Measurements from ENCODE around the gene FAM174C. TPM values are rescaled to one million over a fixed set of nuclear protein-coding genes. Genes with fewer than 3 reads are reported as not detected.

The FAM174C gene
- total and polyA plus RNA-seq, 8 donors: 6.2 to 240 (median 78.1) TPM

DNA sequence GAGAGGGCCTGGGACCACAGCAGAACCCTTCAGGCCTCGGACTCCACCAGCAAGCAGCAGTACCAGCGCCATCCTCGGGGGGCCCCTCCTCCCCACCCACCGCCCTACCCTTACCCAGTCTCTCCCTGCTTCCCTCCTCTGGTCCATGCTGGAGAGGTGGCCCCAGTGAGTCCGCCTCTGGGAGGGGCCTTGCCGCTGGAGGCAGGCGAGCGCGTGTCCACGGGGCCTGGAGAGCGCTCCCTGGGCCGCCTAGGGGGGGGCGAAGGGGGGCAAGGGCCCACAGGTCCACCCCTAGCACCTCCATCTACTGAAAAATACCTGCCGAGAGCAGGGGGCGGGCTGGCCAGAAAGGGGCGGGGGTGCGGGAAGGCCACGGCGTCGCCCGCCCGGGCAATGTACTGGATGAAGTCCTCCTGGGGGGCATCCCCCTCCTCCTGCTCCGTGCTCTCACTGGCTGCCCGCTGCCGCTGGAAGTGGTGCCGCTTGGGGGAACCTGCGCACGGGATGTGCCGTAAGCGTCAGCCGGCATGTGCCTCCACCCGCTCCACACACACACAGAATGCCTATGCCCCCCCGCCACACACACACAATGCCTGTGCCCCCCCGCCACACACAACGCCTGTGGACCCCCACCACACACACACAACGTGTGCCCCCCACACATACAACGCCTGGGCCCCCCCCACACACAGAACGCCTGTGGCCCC, 44.4 kb upstream of the FAM174C start:
- peaks cover 15 to 32% (median 25%) of the 10 kb centered on the region in 4 donors for H3K36me3 ChIP-seq
- no peak overlapping the region for H3K4me3 ChIP-seq
- H3K27ac ChIP-seq: peak overlapping the region in 2 of 5 donors; percentile 0 to 66
- 66 to 76% (median 67%) methylated on average over 17 to 38 of the region's 38 CpGs for WGBS, 5 donors
- no peaks in the 10 kb centered on the region for H3K9me3 ChIP-seq
- intact Hi-C loops (cut with DNase I; ENCODE audit: low total_unique reads): no loop called here
- peaks cover 30 to 60% (median 48%) of the 10 kb centered on the region in 4 donors for H3K4me1 ChIP-seq
- TF ChIP-seq POLR2A (IDR thresholded peaks at IDR 0.05): no peak
- TF ChIP-seq EP300 (IDR thresholded peaks at IDR 0.05): no peak
- TF ChIP-seq POLR2AphosphoS5 (IDR thresholded peaks at IDR 0.05): no peak
- no peak for TF ChIP-seq CTCF (IDR thresholded peaks at IDR 0.05)
- peak in 1 of 2 donors; percentile 69 for DNase-seq
- H3K27me3 ChIP-seq: peaks cover 0 to 8% (median 0%) of the 10 kb centered on the region in 3 donors

DNA sequence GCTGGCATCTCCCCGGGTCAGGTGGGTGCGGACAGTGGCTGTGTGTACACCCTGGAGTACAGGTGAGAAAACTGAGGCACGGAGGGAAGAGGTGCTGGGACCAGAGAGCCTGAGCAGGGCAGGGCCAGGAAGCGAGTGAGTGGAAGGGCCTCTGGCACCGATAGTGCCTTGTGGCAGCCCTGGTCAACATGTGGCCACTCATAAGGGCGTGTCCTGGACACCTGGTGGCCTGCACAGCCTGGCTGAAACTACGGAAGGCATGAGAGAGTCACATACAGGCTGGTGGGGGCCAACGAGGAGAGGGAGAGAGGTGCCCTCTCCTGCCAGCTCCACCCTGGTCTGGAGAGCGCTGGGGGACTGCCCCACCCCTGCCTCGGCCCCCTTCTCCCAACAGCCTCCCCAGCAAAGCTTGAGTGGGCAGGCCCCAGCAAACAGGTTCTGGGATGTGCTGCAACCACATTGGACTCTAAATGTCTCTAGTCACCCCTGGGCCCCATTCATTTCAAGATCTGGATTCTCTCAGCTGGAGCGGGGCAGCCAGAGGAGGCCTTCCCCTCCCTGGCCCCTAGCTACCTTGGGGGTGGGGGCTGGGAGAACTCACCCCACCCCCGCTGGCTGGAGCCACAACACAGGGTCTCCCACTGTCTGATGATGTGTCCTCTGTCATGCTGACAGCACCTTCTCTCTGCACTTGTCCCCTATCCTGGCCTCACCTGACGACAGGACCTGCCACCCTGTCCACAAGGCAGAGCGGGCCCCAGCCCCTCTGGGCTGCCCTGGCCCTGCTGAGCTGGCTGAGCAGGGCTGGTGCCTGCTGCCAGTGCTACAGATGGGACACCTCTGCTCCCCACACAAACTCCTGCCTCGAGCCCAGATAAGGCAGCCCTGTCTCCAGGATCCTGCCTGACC, 43.3 kb upstream of the FAM174C start:
- intact Hi-C loops (cut with DNase I; ENCODE audit: low total_unique reads): no loop called here
- Histone ChIP-seq H3K9me3 (no peaks in the 10 kb centered on the region), H3K4me1 (peaks cover 38 to 66% (median 57%) of the 10 kb centered on the region in 4 donors), H3K4me3 (no peak overlapping the region), H3K27me3 (peaks cover 0 to 19% (median 5%) of the 10 kb centered on the region in 3 donors), H3K36me3 (peaks cover 6 to 21% (median 15%) of the 10 kb centered on the region in 4 donors), H3K27ac (peak overlapping the region; percentile 16 to 74 (median 59))
- DNase-seq: peak; percentile 65 to 79
- 42 to 58% (median 52%) methylated on average over 13 to 15 of the region's 15 CpGs for whole genome bisulfite sequencing, 5 donors
- TF ChIP-seq POLR2AphosphoS5 (IDR thresholded peaks at IDR 0.05): peak in 2 of 3 donors; percentile 24 to 63
- no peak for TF ChIP-seq CTCF (IDR thresholded peaks at IDR 0.05)

- intact Hi-C loops (cut with DNase I; ENCODE audit: low total_unique reads): no loop called here
- Histone ChIP-seq H3K4me3 (no peak overlapping the region), H3K9me3 (no peaks in the 10 kb centered on the region), H3K4me1 (peaks cover 45 to 65% (median 57%) of the 10 kb centered on the region in 4 donors), H3K27ac (peak overlapping the region; percentile 16 to 74 (median 59)), H3K27me3 (peaks cover 0 to 25% (median 11%) of the 10 kb centered on the region in 3 donors), H3K36me3 (peaks cover 1 to 15% (median 8%) of the 10 kb centered on the region in 4 donors)
- TF ChIP-seq CTCF (IDR thresholded peaks at IDR 0.05): no peak
- TF ChIP-seq POLR2A (IDR thresholded peaks at IDR 0.05): no peak
- TF ChIP-seq POLR2AphosphoS5 (IDR thresholded peaks at IDR 0.05): no peak
- TF ChIP-seq EP300 (IDR thresholded peaks at IDR 0.05): no peak
- peak; percentile 66 to 79 for DNase-seq
- 0 to 20% (median 20%) methylated on average over 1 to 15 of the region's 15 CpGs for WGBS, 5 donors
Measured at GRCh38 chr19:1232652-1233072, 42.7 kb upstream of the FAM174C start.

DNA sequence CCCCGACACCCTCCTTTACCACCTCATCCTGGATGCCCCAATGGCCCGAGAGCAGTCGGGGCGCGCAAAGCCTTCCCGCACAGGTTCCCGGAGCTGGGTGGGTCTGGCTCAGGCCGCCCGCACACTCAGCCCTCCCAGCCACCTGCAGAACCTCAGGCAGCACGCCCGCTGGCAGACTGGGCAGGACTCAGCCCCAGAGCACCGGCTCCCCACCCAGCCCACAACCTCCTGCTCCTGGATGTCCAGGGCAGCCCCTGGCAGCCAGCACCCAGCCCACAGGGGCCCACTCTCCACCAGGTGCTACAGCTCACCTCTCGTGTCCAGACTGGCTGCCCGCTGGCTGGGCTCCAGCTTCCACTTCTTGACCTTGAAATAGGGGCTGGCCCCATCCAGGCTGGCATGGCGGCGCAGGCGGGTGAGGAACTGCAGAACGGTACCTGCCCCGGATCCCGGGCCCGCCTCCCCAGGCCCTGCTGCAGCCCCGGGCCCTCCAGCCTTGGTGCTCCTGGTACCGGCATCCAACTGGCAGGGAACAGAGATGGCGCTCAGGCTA, 42.1 kb upstream of the FAM174C start:
- Histone ChIP-seq H3K4me3 (no peak overlapping the region), H3K4me1 (peaks cover 47 to 65% (median 58%) of the 10 kb centered on the region in 4 donors), H3K36me3 (peaks cover 0 to 9% (median 3%) of the 10 kb centered on the region in 4 donors), H3K9me3 (no peaks in the 10 kb centered on the region), H3K27me3 (peaks cover 0 to 27% (median 11%) of the 10 kb centered on the region in 3 donors), H3K27ac (peak overlapping the region; percentile 16 to 74 (median 59))
- WGBS, 5 donors: 37 to 80% (median 59%) methylated on average over 17 to 24 of the region's 24 CpGs
- intact Hi-C loops (cut with DNase I; ENCODE audit: low total_unique reads): no loop called here
- DNase-seq: peak; percentile 55 to 76
- TF ChIP-seq EP300 (IDR thresholded peaks at IDR 0.05) (no peak), POLR2A (IDR thresholded peaks at IDR 0.05) (no peak), POLR2AphosphoS5 (IDR thresholded peaks at IDR 0.05) (no peak), CTCF (IDR thresholded peaks at IDR 0.05) (no peak)
